ENCODE results near the gene FAM114A1.
"Not testable (repeated sequence)": the region's sequence is repeated elsewhere in the genome, so short reads cannot be mapped to it uniquely, and the experiment has no call there.

FAM114A1 gene

DNA sequence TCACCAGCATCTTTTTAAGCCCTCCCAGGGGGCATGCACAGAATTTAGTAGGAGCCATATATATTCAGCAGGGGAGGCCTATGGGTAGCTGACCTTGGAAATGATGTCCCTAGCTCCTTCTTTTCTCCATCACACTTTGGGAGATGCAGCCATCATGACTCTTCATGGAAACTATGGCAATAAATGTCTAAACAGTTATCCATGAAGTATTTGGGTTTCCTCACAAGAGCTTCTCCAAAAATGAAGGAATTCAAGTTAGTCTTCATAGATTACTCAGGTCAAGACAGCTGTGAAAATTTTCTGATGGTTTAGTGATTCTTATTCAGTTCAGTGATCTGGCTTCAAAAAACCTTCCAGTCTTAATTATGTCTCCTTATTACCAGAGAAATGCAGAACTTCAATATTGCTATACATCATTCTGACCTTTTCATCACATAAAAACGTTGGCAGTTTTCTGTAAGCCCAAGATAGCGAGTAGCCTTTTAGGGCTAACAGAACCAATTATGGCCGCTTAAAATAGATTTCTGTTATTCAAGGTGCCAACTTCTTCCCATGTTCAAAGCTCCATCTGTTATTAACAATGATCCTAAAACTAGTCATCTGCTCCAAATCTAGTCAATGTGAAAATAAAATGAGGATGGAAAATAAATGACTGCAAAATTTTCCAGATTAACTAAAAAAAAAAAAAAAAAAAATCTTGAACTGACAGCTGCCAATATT lies 112.1 kb downstream of the FAM114A1 start:
- no peak for DNase-seq

GRCh38 chr4:38980903-38981676 lies 113.5 kb downstream of the FAM114A1 start:
- no peak for DNase-seq

GRCh38 chr4:38982361-38983095 lies 114.9 kb downstream of the FAM114A1 start:
- no peak for DNase-seq

GRCh38 chr4:38983291-38983690 lies 115.7 kb downstream of the FAM114A1 start:
- DNase-seq, result no peak

DNA sequence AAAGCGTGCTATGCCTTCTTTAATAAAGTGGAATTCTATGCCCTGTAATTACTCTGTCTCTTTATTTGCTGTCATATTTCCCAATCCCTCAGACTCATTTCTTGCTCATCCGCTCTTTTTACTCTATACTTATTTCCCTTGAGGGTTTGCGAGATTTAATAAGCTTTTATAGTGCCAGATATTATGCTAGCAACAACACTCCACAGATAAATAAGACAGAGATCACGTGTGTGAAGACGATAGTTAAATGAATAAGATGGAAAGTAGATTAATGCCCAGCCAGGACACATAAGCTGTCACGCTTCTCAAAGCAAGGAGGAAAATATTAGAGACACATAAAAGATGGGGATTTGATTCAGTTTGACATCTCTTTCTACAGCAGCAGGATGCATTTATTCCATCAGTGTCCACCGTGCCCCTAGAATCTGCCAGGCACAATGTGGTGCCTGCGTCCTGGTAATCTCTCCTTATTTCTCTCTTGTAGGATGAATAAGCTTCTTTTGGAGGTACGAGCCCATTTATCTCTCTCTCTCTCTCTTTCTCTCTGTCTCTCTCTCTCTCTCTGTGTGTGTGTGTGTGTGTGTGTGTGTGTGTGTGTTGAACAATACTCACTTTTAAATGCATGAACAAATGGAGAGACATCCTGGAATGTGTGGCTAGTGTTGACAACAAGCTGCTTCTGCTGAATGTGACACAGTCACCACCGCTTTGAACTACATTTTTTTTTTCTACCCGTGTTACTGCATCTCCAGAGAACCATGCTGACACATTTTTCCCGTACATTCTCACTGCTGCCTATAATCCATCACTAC lies 116.4 kb downstream of the FAM114A1 start:
- no peak for DNase-seq

GRCh38 chr4:38985410-38986100 lies 117.9 kb downstream of the FAM114A1 start:
- no peak for DNase-seq

- DNase-seq, result no peak
These were observed 119.9 kb downstream of the FAM114A1 start for GRCh38 chr4:38987491-38987890.

DNA sequence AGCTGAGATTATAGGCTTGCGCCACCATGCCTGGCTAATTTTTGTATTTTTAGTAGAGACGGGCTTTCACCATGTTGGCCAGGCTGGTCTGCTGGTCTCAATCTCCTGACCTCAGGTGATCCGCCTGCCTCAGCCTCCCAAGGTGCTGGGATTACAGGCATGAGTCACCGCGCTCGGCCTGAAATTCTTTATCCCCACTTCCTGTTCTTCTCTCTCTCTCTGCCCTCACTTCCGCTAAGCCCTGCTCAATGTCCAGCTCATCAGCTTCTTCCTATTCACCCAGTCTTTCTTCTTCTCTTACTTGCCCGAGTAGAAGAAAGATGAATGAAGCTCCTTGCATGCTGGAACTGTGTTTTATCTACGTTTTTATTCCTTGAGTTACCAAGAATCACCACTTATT lies 120.7 kb downstream of the FAM114A1 start:
- DNase-seq, result not testable (repeated sequence)

DNA sequence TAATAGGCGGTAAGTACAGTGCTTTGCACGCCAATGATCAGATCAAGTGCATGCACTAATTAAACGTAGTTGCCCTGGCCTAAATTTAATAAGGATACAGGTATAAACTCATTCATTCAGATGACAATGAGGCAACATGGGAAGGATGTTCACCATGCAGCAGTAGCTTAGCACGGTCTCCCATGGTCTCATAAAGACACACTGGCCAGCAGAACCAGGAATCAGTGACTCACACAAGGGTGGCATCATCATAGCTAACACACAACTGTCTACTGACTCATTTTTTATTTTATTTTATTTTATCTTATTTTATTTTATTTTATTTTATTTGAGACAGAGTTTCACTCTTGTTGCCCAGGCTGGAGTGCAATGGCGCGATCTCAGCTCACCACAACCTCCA lies 121.9 kb downstream of the FAM114A1 start:
- DNase-seq, result no peak

- DNase-seq, result no peak
These were observed 122.6 kb downstream of the FAM114A1 start for GRCh38 chr4:38990241-38990640.

GRCh38 chr4:38993683-38994082 lies 126.1 kb downstream of the FAM114A1 start:
- no peak for DNase-seq

- DNase-seq, result no peak
These were observed 126.5 kb downstream of the FAM114A1 start for GRCh38 chr4:38994135-38994534.
